ENCODE results near the gene SCGB1D4. TPM values are rescaled to one million over a fixed set of nuclear protein-coding genes. Genes with fewer than 3 reads are reported as not detected.

Gene SCGB1D4
- total RNA-seq, 1 donor from 2014 or later: not detected

DNA sequence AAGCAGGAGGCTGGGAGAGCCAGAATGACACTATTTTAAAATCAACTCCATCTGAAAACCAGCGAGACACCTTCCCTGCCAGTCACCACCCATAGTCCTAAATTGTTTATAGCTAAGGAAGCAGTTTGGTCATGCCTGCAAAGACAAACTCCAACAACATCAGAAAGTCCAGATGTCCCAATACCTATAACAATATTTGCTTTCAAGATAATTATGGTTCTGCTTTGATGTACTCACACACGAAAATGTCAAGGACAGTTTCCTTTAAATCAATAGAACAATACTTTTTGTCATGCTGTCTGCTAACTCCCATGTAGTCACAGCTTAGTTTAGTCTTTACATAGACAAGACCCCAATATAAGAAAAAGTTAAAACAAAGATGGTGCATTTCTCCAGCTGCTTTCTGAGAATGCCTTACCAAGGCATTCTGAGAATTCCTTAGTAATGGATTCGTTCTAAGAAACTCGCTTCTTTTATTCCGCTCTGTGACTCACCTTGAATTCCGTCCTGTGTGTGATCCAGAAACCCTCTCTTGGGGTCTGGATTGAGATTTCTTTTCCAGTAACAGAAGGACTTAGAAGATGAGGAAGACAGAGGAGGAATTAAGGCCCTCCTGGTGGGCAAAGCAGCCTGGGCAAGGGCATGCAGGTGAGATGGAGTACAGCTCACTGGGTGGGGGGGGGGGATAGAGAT, 38.5 kb downstream of the SCGB1D4 start:
- Histone ChIP-seq H3K27me3 (no peaks in the 10 kb centered on the region), H3K9me3 (no peaks in the 10 kb centered on the region), H3K4me3 (no peak overlapping the region), H3K27ac (no peak overlapping the region), H3K4me1 (no peaks in the 10 kb centered on the region), H3K36me3 (no peaks in the 10 kb centered on the region)
- DNase-seq (ENCODE audit: extremely low spot score in 2 of 2): no peak
- intact Hi-C loops (cut with DNase I): no loop called here
- TF ChIP-seq POLR2A (IDR thresholded peaks at IDR 0.05) (no peak), POLR2AphosphoS5 (IDR thresholded peaks at IDR 0.05; ENCODE audit: insufficient read depth in 1 of 2, low read depth in 1 of 2) (no peak)
- TF ChIP-seq, protein P1, sequence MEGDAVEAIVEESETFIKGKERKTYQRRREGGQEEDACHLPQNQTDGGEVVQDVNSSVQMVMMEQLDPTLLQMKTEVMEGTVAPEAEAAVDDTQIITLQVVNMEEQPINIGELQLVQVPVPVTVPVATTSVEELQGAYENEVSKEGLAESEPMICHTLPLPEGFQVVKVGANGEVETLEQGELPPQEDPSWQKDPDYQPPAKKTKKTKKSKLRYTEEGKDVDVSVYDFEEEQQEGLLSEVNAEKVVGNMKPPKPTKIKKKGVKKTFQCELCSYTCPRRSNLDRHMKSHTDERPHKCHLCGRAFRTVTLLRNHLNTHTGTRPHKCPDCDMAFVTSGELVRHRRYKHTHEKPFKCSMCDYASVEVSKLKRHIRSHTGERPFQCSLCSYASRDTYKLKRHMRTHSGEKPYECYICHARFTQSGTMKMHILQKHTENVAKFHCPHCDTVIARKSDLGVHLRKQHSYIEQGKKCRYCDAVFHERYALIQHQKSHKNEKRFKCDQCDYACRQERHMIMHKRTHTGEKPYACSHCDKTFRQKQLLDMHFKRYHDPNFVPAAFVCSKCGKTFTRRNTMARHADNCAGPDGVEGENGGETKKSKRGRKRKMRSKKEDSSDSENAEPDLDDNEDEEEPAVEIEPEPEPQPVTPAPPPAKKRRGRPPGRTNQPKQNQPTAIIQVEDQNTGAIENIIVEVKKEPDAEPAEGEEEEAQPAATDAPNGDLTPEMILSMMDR (IDR thresholded peaks at IDR 0.05): no peak

DNA sequence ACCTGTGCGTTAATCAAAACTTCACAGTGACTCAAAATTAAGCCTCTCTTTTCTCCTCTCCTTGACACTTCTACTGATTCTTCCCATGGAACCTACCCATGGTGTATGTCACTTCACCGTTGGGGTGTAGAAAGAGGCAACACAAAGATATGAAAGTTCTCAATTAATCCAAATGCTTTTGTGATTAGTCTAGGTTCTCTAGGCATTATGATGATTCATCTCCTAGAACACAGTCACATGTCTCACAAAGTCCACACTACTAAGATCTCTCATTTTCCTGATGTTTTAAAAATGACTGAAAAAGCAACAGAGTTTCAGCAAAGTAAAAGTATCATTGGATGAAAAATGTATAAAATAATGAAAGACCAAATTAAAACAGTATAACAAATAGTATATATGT, 42.6 kb downstream of the SCGB1D4 start:
- DNase-seq (ENCODE audit: extremely low spot score in 2 of 2): no peak
- H3K4me3 ChIP-seq: no peak overlapping the region
- TF ChIP-seq, protein P1 (IDR thresholded peaks at IDR 0.05): no peak
- TF ChIP-seq POLR2A (IDR thresholded peaks at IDR 0.05) (no peak), POLR2AphosphoS5 (IDR thresholded peaks at IDR 0.05; ENCODE audit: insufficient read depth in 1 of 2, low read depth in 1 of 2) (no peak)
- H3K9me3 ChIP-seq: peaks cover 18% of the 10 kb centered on the region
- H3K36me3 ChIP-seq: no peaks in the 10 kb centered on the region
- intact Hi-C loops (cut with DNase I): no loop called here
- no peaks in the 10 kb centered on the region for H3K4me1 ChIP-seq
- H3K27ac ChIP-seq: no peak overlapping the region
- no peaks in the 10 kb centered on the region for H3K27me3 ChIP-seq

DNA sequence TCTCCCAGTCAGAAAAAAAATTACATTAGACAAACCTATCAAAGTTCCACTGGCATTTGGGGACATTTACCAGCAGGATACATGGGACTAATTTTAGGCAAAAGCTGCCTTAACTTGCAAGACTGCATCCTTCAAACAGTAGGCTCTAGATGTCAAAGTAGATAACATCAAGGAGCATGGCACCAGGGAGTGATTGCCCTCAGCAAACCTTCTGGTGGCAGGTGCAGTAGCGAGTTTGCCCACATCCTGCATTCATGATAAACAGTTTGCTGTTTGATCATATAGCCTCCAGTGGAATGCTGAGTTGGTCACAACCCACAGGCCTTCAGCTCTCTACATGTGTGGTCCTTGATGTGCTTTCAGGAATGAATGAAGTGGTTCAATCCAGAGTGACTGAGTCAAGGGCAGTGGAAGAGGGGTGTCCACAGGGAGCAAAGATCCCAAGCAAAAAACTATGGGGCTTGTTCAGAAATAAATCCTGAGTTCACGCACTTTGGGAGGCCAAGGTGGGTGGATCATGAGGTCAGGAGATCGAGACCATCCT, 44.8 kb downstream of the SCGB1D4 start:
- H3K4me3 ChIP-seq: no peak overlapping the region
- intact Hi-C loops (cut with DNase I): no loop called here
- no peak overlapping the region for H3K27ac ChIP-seq
- peaks cover 21% of the 10 kb centered on the region for H3K9me3 ChIP-seq
- H3K4me1 ChIP-seq: no peaks in the 10 kb centered on the region
- H3K36me3 ChIP-seq: no peaks in the 10 kb centered on the region
- DNase-seq (ENCODE audit: extremely low spot score in 2 of 2): no peak
- no peak for TF ChIP-seq POLR2A (IDR thresholded peaks at IDR 0.05)
- TF ChIP-seq, protein P1 (IDR thresholded peaks at IDR 0.05): no peak
- no peak for TF ChIP-seq POLR2AphosphoS5 (IDR thresholded peaks at IDR 0.05; ENCODE audit: insufficient read depth in 1 of 2, low read depth in 1 of 2)
- H3K27me3 ChIP-seq: no peaks in the 10 kb centered on the region

DNA sequence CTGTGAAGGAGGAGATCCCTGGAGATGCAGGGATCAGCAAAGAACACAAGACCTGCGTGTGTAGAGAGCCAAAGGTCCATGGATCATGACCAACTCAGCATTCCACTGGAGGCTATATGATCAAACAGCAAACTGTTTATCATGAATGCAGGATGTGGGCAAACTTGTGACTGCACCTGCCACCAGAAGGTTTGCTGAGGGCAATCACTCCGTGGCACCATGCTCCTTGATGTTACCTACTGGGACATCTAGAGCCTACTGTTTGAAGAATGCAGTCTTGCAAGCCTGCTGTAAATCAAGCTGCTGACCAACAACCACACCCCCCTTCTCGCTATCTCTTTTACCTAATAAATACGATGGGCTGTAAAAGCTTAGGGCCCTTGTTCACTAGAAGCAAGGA, 47.2 kb downstream of the SCGB1D4 start:
- DNase-seq (ENCODE audit: extremely low spot score in 2 of 2): no peak
- Histone ChIP-seq H3K27ac (no peak overlapping the region), H3K4me1 (no peaks in the 10 kb centered on the region), H3K27me3 (no peaks in the 10 kb centered on the region), H3K4me3 (no peak overlapping the region), H3K9me3 (peaks cover 21% of the 10 kb centered on the region), H3K36me3 (no peaks in the 10 kb centered on the region)
- intact Hi-C loops (cut with DNase I): no loop called here
- TF ChIP-seq, protein P1 (IDR thresholded peaks at IDR 0.05): no peak
- TF ChIP-seq POLR2A (IDR thresholded peaks at IDR 0.05): no peak
- TF ChIP-seq POLR2AphosphoS5 (IDR thresholded peaks at IDR 0.05; ENCODE audit: insufficient read depth in 1 of 2, low read depth in 1 of 2): no peak

Other genes starting within 250 kb of the SCGB1D4 start
- gene INCENP, start 175.1 kb downstream of the SCGB1D4 start, total RNA-seq: 39.0 TPM
- gene SCGB1D1, start 108.9 kb downstream of the SCGB1D4 start, total RNA-seq: not detected
- not detected for gene SCGB2A1, start 90.4 kb downstream of the SCGB1D4 start, total RNA-seq
- not detected for gene SCGB1D2, start 56.8 kb downstream of the SCGB1D4 start, total RNA-seq
- not detected for gene SCGB2A2, start 28.9 kb downstream of the SCGB1D4 start, total RNA-seq
- 5.6 TPM for gene ASRGL1, start 38.4 kb upstream of the SCGB1D4 start, total RNA-seq
- gene SCGB1A1, start 120.0 kb upstream of the SCGB1D4 start, total RNA-seq: not detected
- 828 TPM for gene AHNAK, start 247.7 kb upstream of the SCGB1D4 start, total RNA-seq

All from vagina (tissue), 2 donors.